Measurements from ENCODE around the gene IQSEC1.

DNA sequence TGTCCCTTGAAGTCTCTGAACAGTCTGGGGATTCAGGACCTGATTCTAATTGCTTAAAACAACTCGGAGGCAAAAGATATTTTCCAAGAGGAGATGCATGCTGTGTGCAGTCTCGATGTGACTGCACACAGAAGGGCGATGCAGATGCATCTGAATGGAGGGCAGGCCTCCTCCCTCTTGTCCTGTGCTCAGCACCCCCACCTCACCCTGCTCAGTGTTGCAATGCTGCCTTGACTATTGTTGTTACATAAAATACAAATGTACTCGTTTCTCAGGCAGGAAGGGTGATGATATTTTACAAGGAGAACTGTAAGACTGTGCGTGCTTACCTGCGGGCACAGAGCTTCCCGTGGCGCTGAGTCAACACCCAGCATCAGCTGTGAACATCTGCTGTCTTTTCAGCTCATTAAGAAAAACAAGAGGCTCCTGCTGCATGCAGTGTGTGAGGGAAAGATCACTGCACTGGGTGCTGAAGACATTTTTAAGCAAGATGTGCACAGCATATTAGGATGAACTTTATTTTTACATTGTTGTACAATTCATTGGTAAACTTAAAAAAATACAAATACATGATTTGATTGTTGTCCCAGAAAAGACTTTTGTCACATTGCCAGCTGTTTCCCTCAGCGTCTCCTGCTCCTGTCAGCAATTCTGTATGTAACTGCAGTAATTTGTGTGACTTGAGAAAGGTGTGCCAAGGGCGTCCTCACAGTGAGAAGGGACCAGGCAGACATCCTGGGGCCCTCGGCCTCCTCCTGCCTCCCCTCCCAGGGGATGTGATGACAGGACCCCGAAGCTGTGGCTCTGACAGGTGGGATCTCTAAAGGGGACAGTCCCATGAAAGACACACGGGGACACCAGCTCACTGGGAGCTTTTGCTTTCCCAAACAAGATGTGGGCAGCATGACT, 175.6 kb downstream of the IQSEC1 start:
- TF ChIP-seq, protein P1, sequence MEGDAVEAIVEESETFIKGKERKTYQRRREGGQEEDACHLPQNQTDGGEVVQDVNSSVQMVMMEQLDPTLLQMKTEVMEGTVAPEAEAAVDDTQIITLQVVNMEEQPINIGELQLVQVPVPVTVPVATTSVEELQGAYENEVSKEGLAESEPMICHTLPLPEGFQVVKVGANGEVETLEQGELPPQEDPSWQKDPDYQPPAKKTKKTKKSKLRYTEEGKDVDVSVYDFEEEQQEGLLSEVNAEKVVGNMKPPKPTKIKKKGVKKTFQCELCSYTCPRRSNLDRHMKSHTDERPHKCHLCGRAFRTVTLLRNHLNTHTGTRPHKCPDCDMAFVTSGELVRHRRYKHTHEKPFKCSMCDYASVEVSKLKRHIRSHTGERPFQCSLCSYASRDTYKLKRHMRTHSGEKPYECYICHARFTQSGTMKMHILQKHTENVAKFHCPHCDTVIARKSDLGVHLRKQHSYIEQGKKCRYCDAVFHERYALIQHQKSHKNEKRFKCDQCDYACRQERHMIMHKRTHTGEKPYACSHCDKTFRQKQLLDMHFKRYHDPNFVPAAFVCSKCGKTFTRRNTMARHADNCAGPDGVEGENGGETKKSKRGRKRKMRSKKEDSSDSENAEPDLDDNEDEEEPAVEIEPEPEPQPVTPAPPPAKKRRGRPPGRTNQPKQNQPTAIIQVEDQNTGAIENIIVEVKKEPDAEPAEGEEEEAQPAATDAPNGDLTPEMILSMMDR (IDR thresholded peaks at IDR 0.05), result no peak
- no peak for TF ChIP-seq POLR2AphosphoS5 (IDR thresholded peaks at IDR 0.05)

Measured in prostate gland (tissue), 2 donors.